HEK293T (cell line): ENCODE results near the gene SPECC1L.
"Not testable (repeated sequence)": the region's sequence is repeated elsewhere in the genome, so short reads cannot be mapped to it uniquely, and the experiment has no call there.

Experiments used
- CTCF ChIA-PET: fragments of 350-600 bp; formaldehyde crosslinking; extraction: SDS; loops from one replicate; lab custom pipeline; 2021; ENCODE audit warnings: antibody characterized with exemption, inconsistent platforms; lab: Yijun Ruan, JAX
- POLR2A ChIA-PET: fragments of 350-600 bp; formaldehyde crosslinking; extraction: SDS; loops from one replicate; lab custom pipeline; 2020; ENCODE audit warnings: antibody characterized with exemption, inconsistent platforms; lab: Yijun Ruan, JAX
- DNase-seq: peaks from one replicate; pipeline ENCODE4 v3.0.0; 2012; ENCODE audit warnings: mixed read lengths; ENCODE audit errors: extremely low spot score
- ARNT ChIP-seq: fragments of 450-650 bp; IDR thresholded peaks from 2 replicates; pipeline ENCODE4 v1.6.1; 2017; ENCODE audit warnings: mild to moderate bottlenecking
- BHLHE40 ChIP-seq: fragments of 450-650 bp; IDR thresholded peaks from 2 replicates; pipeline ENCODE4 v1.6.1; 2016; ENCODE audit warnings: mild to moderate bottlenecking, moderate library complexity, borderline replicate concordance
- CTBP1 ChIP-seq: fragments of 450-650 bp; IDR thresholded peaks from 2 replicates; pipeline ENCODE4 v1.6.1; 2016; ENCODE audit warnings: borderline replicate concordance
- ELF4 ChIP-seq: fragments of 450-650 bp; IDR thresholded peaks from 2 replicates; pipeline ENCODE4 v1.6.1; 2017; ENCODE audit warnings: antibody characterized with exemption
- FOXA1 ChIP-seq: fragments of 450-650 bp; IDR thresholded peaks from 2 replicates; pipeline ENCODE4 v1.6.1; 2016; ENCODE audit warnings: mild to moderate bottlenecking
- FOXK2 ChIP-seq: fragments of 450-650 bp; IDR thresholded peaks from 2 replicates; pipeline ENCODE4 v1.6.1; 2016; ENCODE audit warnings: mild to moderate bottlenecking
- FOXM1 ChIP-seq: fragments of 450-650 bp; IDR thresholded peaks from 2 replicates; pipeline ENCODE4 v1.6.1; 2017; ENCODE audit warnings: mild to moderate bottlenecking, borderline replicate concordance
- HDGF ChIP-seq: fragments of 450-650 bp; IDR thresholded peaks from 2 replicates; pipeline ENCODE4 v1.6.1; 2017; ENCODE audit warnings: antibody characterized with exemption, borderline replicate concordance
- L3MBTL2 ChIP-seq: fragments of 450-650 bp; conservative IDR thresholded peaks from 2 replicates; pipeline ENCODE4 v1.6.1; 2016; ENCODE audit warnings: mild to moderate bottlenecking
- LEF1 ChIP-seq: fragments of 450-650 bp; IDR thresholded peaks from 2 replicates; pipeline ENCODE4 v1.6.1; 2017; ENCODE audit warnings: mild to moderate bottlenecking, borderline replicate concordance
- NFRKB ChIP-seq: fragments of 450-650 bp; IDR thresholded peaks from 2 replicates; pipeline ENCODE4 v1.6.1; 2016; ENCODE audit warnings: mild to moderate bottlenecking, moderate library complexity
- PKNOX1 ChIP-seq: fragments of 450-650 bp; IDR thresholded peaks from 2 replicates; pipeline ENCODE4 v1.6.1; 2016
- SP1 ChIP-seq: fragments of 450-650 bp; IDR thresholded peaks from 2 replicates; pipeline ENCODE4 v1.6.1; 2017
- SUZ12 ChIP-seq: fragments of 450-650 bp; IDR thresholded peaks from 2 replicates; pipeline ENCODE4 v1.6.1; 2016; ENCODE audit warnings: mild to moderate bottlenecking
- TARDBP ChIP-seq: fragments of 450-650 bp; IDR thresholded peaks from 2 replicates; pipeline ENCODE4 v1.6.1; 2016
- ZNF384 ChIP-seq: fragments of 450-650 bp; IDR thresholded peaks from 2 replicates; pipeline ENCODE4 v1.6.1; 2016

Gene SPECC1L

GRCh38 chr22:24232124-24232523 lies 38.5 kb upstream of the SPECC1L start:
- POLR2A ChIA-PET = no interaction called here
- CTCF ChIA-PET = interaction anchor here (1.1 to 1.6 kb wide), 2 partner anchors 11 to 42 kb away, joined by 4 to 6 read pairs; no protein-coding TSS in a partner anchor
- no peak for TF ChIP-seq TARDBP
- TF ChIP-seq CTBP1 = no peak
- no peak for TF ChIP-seq SUZ12
- DNase-seq = no peak

GRCh38 chr22:24232725-24233124 lies 37.9 kb upstream of the SPECC1L start:
- DNase-seq = no peak

GRCh38 chr22:24233235-24233634 lies 37.4 kb upstream of the SPECC1L start:
- ChIA-PET POLR2A (no interaction called here), CTCF (interaction anchor here (1.1 kb wide), 1 partner anchor 10 kb away, joined by 4 read pairs; no protein-coding TSS in a partner anchor)
- DNase-seq = no peak
- TF ChIP-seq FOXK2 (no peak), HDGF (no peak), SUZ12 (no peak), FOXA1 (no peak), NFRKB (no peak), TARDBP (no peak)

More at GRCh38 chr22:24232725-24233124, 37.9 kb upstream of the SPECC1L start:
- TF ChIP-seq LEF1 (no peak), SUZ12 (no peak), FOXM1 (no peak), BHLHE40 (no peak), FOXA1 (no peak)
- ChIA-PET POLR2A (no interaction called here), CTCF (interaction anchor here (1.1 to 1.6 kb wide), 2 partner anchors 10 to 43 kb away, joined by 4 to 6 read pairs; no protein-coding TSS in a partner anchor)

- POLR2A ChIA-PET = no interaction called here
- no peak for TF ChIP-seq ZNF384
- TF ChIP-seq FOXA1 = no peak
- TF ChIP-seq SUZ12 = no peak
- no peak for TF ChIP-seq NFRKB
- no peak for TF ChIP-seq HDGF
- no peak for TF ChIP-seq FOXK2
- no peak for TF ChIP-seq TARDBP
- TF ChIP-seq LEF1 = no peak
- CTCF ChIA-PET = no interaction called here
- DNase-seq = no peak
Observed at GRCh38 chr22:24233816-24234215, 36.8 kb upstream of the SPECC1L start.

GRCh38 chr22:24235315-24235714 lies 35.3 kb upstream of the SPECC1L start:
- ChIA-PET POLR2A (no interaction called here), CTCF (no interaction called here)
- no peak for DNase-seq
- TF ChIP-seq HDGF (no peak), PKNOX1 (no peak), TARDBP (no peak), ELF4 (no peak), ARNT (no peak), CTBP1 (no peak), LEF1 (no peak), FOXM1 (no peak), L3MBTL2 (no peak), ZNF384 (no peak), SP1 (no peak), BHLHE40 (no peak), FOXK2 (no peak), NFRKB (no peak), SUZ12 (no peak), FOXA1 (no peak)

GRCh38 chr22:24236656-24237055 lies 34.0 kb upstream of the SPECC1L start:
- TF ChIP-seq HDGF (no peak), LEF1 (no peak), BHLHE40 (no peak), SP1 (no peak)
- CTCF ChIA-PET = interaction anchor here (1.2 kb wide), 1 partner anchor 11 kb away, joined by 3 read pairs; no protein-coding TSS in a partner anchor
- no peak for DNase-seq
- POLR2A ChIA-PET = no interaction called here

GRCh38 chr22:24238101-24238694 lies 32.4 kb upstream of the SPECC1L start:
- POLR2A ChIA-PET, DNase-seq, CTCF ChIA-PET: not testable (repeated sequence)

GRCh38 chr22:24240381-24240780 lies 30.2 kb upstream of the SPECC1L start:
- TF ChIP-seq FOXM1 = no peak
- TF ChIP-seq TARDBP = no peak
- TF ChIP-seq PKNOX1 = no peak
- TF ChIP-seq L3MBTL2 = no peak
- no peak for TF ChIP-seq LEF1
- TF ChIP-seq NFRKB = no peak
- TF ChIP-seq FOXK2 = no peak
- no peak for TF ChIP-seq HDGF
- no peak for TF ChIP-seq FOXA1
- TF ChIP-seq SP1 = no peak
- CTCF ChIA-PET = no interaction called here
- DNase-seq = no peak
- POLR2A ChIA-PET = no interaction called here

- CTCF ChIA-PET, DNase-seq, POLR2A ChIA-PET: not testable (repeated sequence)
Observed at GRCh38 chr22:24240985-24241692, 29.5 kb upstream of the SPECC1L start.

- POLR2A ChIA-PET, DNase-seq: not testable (repeated sequence)
- CTCF ChIA-PET = interaction anchor here (0.6 to 1.5 kb wide), 6 partner anchors 11 to 482 kb away, joined by 3 to 8 read pairs (median 4); no protein-coding TSS in a partner anchor
Observed at GRCh38 chr22:24243417-24243816, 27.2 kb upstream of the SPECC1L start.
